ENCODE data around the gene CD300H. TPM values are rescaled to one million over a fixed set of nuclear protein-coding genes. Genes with fewer than 3 reads are reported as not detected.

The CD300H gene
- total RNA-seq, 3 donors from 2014 or later = 1.5 TPM; not detected in 2

- Histone ChIP-seq H3K4me3 (no peak overlapping the region), H3K9me3 (peaks cover 0 to 9% of the 10 kb centered on the region in 2 donors), H3K27me3 (peaks cover 0 to 10% of the 10 kb centered on the region in 2 donors), H3K4me1 (no peaks in the 10 kb centered on the region), H3K36me3 (no peaks in the 10 kb centered on the region), H3K27ac (no peak overlapping the region)
- intact Hi-C loops (cut with DNase I; ENCODE audit: low total_unique reads) = no loop called here
- no peak for TF ChIP-seq POLR2A (IDR thresholded peaks at IDR 0.05)
- TF ChIP-seq CTCF (IDR thresholded peaks at IDR 0.05) = no peak
- no peak for TF ChIP-seq POLR2AphosphoS5 (IDR thresholded peaks at IDR 0.05)
- no peak for DNase-seq (ENCODE audit: low spot score in 2 of 2)
These were observed 18.4 kb upstream of the CD300H start for GRCh38 chr17:74585711-74586110.

- intact Hi-C loops (cut with DNase I; ENCODE audit: low total_unique reads) = no loop called here
- TF ChIP-seq POLR2AphosphoS5 (IDR thresholded peaks at IDR 0.05) (no peak), POLR2A (IDR thresholded peaks at IDR 0.05) (no peak), CTCF (IDR thresholded peaks at IDR 0.05) (no peak)
- Histone ChIP-seq H3K9me3 (peaks cover 0 to 9% of the 10 kb centered on the region in 2 donors), H3K4me3 (no peak overlapping the region), H3K36me3 (no peaks in the 10 kb centered on the region), H3K4me1 (no peaks in the 10 kb centered on the region), H3K27ac (no peak overlapping the region), H3K27me3 (peaks cover 0 to 7% of the 10 kb centered on the region in 2 donors)
- DNase-seq (ENCODE audit: low spot score in 2 of 2) = no peak
These were observed 17.2 kb upstream of the CD300H start for GRCh38 chr17:74584292-74585060.

GRCh38 chr17:74582633-74583032 lies 15.3 kb upstream of the CD300H start:
- no peak overlapping the region for H3K4me3 ChIP-seq
- DNase-seq (ENCODE audit: low spot score in 2 of 2) = no peak
- TF ChIP-seq POLR2A (IDR thresholded peaks at IDR 0.05) (no peak), POLR2AphosphoS5 (IDR thresholded peaks at IDR 0.05) (no peak), CTCF (IDR thresholded peaks at IDR 0.05) (no peak)
- peaks cover 0 to 9% of the 10 kb centered on the region in 2 donors for H3K9me3 ChIP-seq
- intact Hi-C loops (cut with DNase I; ENCODE audit: low total_unique reads) = no loop called here
- no peaks in the 10 kb centered on the region for H3K36me3 ChIP-seq
- no peak overlapping the region for H3K27ac ChIP-seq
- peaks cover 0 to 5% of the 10 kb centered on the region in 2 donors for H3K27me3 ChIP-seq
- H3K4me1 ChIP-seq = no peaks in the 10 kb centered on the region

DNA sequence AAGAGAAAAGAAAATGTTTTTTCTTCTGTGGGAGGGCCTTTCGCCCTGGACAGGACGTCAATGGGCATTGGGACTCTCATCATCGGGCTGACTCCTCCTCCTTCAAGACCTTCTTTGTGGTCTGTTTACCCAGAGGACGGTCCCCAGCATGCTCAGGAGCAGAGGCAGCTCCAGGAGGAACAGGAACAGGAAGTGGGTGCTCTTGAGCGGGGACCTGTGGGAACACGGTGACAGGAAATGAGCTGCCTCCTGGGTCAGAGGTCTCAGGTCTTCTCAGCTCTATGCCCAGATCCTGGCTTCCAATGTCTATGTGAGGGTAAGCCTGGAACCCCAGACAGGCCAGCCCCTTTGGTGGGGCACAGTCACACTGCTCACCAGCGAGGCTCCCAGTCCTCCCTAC lies 12.6 kb upstream of the CD300H start:
- Histone ChIP-seq H3K9me3 (peaks cover 0 to 9% of the 10 kb centered on the region in 2 donors), H3K4me3 (no peak overlapping the region), H3K4me1 (no peaks in the 10 kb centered on the region), H3K36me3 (no peaks in the 10 kb centered on the region), H3K27me3 (peaks cover 0 to 9% of the 10 kb centered on the region in 2 donors), H3K27ac (no peak overlapping the region)
- no peak for DNase-seq (ENCODE audit: low spot score in 2 of 2)
- TF ChIP-seq POLR2A (IDR thresholded peaks at IDR 0.05) (no peak), POLR2AphosphoS5 (IDR thresholded peaks at IDR 0.05) (no peak), CTCF (IDR thresholded peaks at IDR 0.05) (no peak)
- intact Hi-C loops (cut with DNase I; ENCODE audit: low total_unique reads) = no loop called here

DNA sequence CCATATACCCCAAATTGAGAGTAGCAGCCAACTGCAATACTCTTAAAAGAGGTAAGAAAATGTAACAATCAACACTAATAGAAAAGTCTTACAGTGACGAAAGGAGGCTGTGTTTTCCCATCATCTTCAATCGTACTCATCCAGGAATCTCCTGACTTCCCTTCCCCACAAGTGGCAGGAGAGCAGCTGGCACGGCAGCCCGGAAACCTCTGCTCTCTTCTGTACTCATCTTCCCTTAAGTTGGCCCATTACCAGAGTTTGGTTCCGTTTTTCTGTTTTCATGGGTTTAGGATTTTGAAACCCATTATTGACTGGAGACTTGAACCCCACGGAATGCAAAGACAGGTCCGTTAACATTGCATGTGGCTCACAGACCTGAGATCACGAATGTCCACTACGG lies 11.7 kb upstream of the CD300H start:
- intact Hi-C loops (cut with DNase I; ENCODE audit: low total_unique reads) = no loop called here
- Histone ChIP-seq H3K27me3 (peaks cover 0 to 9% of the 10 kb centered on the region in 2 donors), H3K4me1 (no peaks in the 10 kb centered on the region), H3K4me3 (no peak overlapping the region), H3K36me3 (no peaks in the 10 kb centered on the region), H3K9me3 (peaks cover 0 to under 1% of the 10 kb centered on the region in 2 donors), H3K27ac (no peak overlapping the region)
- TF ChIP-seq CTCF (IDR thresholded peaks at IDR 0.05) (no peak), POLR2AphosphoS5 (IDR thresholded peaks at IDR 0.05) (no peak), POLR2A (IDR thresholded peaks at IDR 0.05) (no peak)
- no peak for DNase-seq (ENCODE audit: low spot score in 2 of 2)

All from breast epithelium (tissue), 4 donors.